ENCODE results near the gene ACY1.

ACY1 gene

GRCh38 chr3:52036829-52037228 lies 53.5 kb downstream of the ACY1 start:
- no peak overlapping the region for H3K4me3 Mint-ChIP-seq
- peaks cover 7% of the 10 kb centered on the region for H3K27me3 Mint-ChIP-seq (ENCODE audit: low read depth)

GRCh38 chr3:52037291-52037690 lies 54.0 kb downstream of the ACY1 start:
- Mint-ChIP-seq H3K4me3 (no peak overlapping the region), H3K27me3 (ENCODE audit: low read depth) (peaks cover 3% of the 10 kb centered on the region)
- TF ChIP-seq CTCF (IDR thresholded peaks at IDR 0.05; ENCODE audit: unreplicated experiment in 3 of 3) = no peak

More at GRCh38 chr3:52036829-52037228, 53.5 kb downstream of the ACY1 start:
- H3K4me1 Mint-ChIP-seq = peaks cover 21% of the 10 kb centered on the region
- no peaks in the 10 kb centered on the region for H3K36me3 Mint-ChIP-seq (ENCODE audit: low read depth)
- no peak overlapping the region for H3K27ac Mint-ChIP-seq
- TF ChIP-seq CTCF (IDR thresholded peaks at IDR 0.05; ENCODE audit: unreplicated experiment in 3 of 3) = no peak
- no peaks in the 10 kb centered on the region for H3K9me3 Mint-ChIP-seq

GRCh38 chr3:52038227-52038626 lies 54.9 kb downstream of the ACY1 start:
- Mint-ChIP-seq H3K36me3 (ENCODE audit: low read depth) (no peaks in the 10 kb centered on the region), H3K9me3 (no peaks in the 10 kb centered on the region), H3K27ac (no peak overlapping the region)

More at GRCh38 chr3:52037291-52037690, 54.0 kb downstream of the ACY1 start:
- H3K9me3 Mint-ChIP-seq = no peaks in the 10 kb centered on the region
- H3K27ac Mint-ChIP-seq = no peak overlapping the region
- peaks cover 18% of the 10 kb centered on the region for H3K4me1 Mint-ChIP-seq
- no peaks in the 10 kb centered on the region for H3K36me3 Mint-ChIP-seq (ENCODE audit: low read depth)

More at GRCh38 chr3:52038227-52038626, 54.9 kb downstream of the ACY1 start:
- TF ChIP-seq CTCF (IDR thresholded peaks at IDR 0.05; ENCODE audit: unreplicated experiment in 3 of 3) = no peak
- Mint-ChIP-seq H3K4me1 (peaks cover 13% of the 10 kb centered on the region), H3K27me3 (ENCODE audit: low read depth) (peaks cover 3% of the 10 kb centered on the region), H3K4me3 (no peak overlapping the region)

Measured in nephron (organoid).